Measurements from ENCODE around the gene SMAD3.

DNA sequence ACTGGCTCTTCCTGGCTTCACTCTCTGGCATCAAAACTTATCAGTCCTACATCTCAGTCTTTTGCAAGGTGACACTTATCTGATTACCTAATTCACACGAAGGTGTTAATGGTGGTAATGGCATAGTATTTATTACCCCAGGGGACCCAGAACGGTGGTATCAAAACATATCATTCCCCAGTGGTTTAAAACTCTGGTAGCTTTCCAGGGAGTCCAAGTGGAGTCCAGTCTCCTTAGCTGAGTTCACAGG, 41.3 kb downstream of the SMAD3 start:
- TF ChIP-seq POLR2A (IDR thresholded peaks at IDR 0.05; ENCODE audit: low read depth, low read length): no peak
- no peak for TF ChIP-seq TAF1 (IDR thresholded peaks at IDR 0.05; ENCODE audit: borderline replicate concordance, low read depth, low read length)

All from GM12892 (cell line).